CMK (cell line): ENCODE data around the gene PEX3.

Experiments used
- DNase-seq: peaks from one replicate; pipeline ENCODE4 v3.0.0-alpha.2; 2010; ENCODE audit warnings: low read depth

PEX3 gene

GRCh38 chr6:143539734-143540133, 89.1 kb downstream of the PEX3 start:
- no peak for DNase-seq

DNA sequence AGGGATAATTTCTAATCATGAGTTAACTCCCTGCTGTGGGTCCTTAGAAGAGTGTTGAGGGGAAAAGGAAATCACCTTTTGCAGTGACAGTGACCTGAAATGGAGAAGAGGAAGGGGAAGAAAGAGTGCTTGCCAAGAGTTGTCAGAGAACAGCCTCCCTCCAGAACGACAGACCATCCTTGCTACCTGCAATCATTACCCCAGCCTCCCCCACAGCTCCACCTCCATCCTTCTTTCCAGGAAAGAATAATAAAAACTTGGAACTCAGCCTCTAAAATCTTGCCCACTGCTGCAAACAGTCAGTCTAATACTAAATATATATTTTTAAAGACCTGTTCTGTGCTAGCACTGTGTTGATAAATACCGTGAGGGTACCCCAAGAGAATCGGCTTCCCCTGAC, 89.6 kb downstream of the PEX3 start:
- no peak for DNase-seq
